Measurements from ENCODE around the gene MTCL1.

DNA sequence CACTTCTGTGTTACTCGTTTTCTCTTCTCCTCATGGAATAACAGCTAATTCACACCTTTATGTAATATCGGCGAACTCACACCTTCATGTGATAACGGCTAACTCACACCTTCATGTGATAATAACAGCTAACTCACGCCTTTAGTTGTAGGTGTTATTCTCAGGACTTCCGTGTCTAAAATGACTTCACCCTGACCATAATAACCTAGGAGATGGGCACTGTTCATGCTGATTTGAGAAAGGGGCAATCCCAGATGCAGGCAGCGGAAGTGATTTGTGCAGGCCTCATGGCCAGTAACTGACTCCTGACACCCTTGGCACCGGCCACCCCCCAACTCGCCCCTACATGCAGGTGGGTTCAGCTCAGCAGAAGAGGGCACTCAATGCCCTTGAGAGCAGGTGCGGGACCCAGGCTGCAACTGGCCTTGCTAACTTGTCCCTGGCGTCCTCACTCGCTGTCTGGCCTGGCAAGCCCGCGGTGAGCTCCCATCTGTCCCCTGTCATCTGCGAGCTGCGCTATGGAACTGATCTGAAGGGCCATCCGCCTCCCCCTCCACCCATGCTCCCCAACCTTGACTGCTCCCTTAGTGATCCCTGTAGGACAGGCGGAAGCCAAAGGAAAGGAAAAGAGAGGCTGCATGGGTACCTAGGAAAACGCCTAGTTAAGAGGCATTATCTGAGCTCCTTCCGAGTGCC is 42.6 kb upstream of the MTCL1 start:
- TF ChIP-seq, protein P1, sequence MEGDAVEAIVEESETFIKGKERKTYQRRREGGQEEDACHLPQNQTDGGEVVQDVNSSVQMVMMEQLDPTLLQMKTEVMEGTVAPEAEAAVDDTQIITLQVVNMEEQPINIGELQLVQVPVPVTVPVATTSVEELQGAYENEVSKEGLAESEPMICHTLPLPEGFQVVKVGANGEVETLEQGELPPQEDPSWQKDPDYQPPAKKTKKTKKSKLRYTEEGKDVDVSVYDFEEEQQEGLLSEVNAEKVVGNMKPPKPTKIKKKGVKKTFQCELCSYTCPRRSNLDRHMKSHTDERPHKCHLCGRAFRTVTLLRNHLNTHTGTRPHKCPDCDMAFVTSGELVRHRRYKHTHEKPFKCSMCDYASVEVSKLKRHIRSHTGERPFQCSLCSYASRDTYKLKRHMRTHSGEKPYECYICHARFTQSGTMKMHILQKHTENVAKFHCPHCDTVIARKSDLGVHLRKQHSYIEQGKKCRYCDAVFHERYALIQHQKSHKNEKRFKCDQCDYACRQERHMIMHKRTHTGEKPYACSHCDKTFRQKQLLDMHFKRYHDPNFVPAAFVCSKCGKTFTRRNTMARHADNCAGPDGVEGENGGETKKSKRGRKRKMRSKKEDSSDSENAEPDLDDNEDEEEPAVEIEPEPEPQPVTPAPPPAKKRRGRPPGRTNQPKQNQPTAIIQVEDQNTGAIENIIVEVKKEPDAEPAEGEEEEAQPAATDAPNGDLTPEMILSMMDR (IDR thresholded peaks at IDR 0.05; ENCODE audit: insufficient read depth, low read depth, low read length), result no peak
- TF ChIP-seq EZH2 (IDR thresholded peaks at IDR 0.05; ENCODE audit: insufficient read depth, low read length), result no peak
